ENCODE measurements around the gene CNP. TPM values are rescaled to one million over a fixed set of nuclear protein-coding genes. Genes with fewer than 3 reads are reported as not detected.

Gene CNP
- total and polyA plus RNA-seq, 2 of the 8 experiments (the other 6 are each of a cell fraction or from before 2014, with no cell fraction given) = 21.9 to 60.6 TPM

DNA sequence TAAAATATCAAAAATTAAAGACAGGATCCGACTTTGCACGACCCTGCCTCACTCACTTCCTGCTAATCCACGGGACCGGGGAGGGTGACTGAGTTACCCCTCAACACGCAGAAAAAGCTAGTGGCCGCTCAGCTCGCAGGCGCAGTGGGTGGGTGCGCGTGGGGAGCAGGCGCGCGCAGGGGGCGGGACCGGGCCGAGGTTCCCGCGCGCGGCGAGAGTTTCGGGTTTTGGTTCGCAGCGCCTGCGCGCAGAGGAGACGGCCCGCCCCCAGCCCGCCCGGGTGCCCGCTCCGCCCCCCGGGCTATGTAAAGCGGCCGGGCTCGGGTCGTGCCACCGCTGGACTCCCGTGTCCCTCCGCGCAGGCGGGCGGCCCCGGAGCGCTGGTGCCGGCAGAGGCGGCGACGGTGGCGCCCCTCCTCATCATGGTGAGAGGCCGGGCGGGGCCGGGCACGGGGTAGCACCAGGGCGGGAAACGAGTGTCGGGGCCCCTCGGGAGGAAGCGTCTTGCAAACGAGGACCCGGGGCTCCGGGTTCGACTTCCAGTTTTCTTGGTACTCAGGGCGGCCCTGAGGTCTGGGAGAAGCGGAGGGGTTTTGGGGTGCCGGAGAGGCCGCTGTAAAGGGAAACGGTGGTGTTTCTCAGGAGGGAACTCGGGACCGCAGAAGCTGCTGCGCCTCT, at the start of gene CNP (continued):
- TF ChIP-seq EP300 (IDR thresholded peaks at IDR 0.05; ENCODE audit: borderline replicate concordance in 1 of 2, low read depth in 2 of 2, low read length in 2 of 2) (0 out of 3 replicates have a peak, but pooled peaks of 1 of the 2 experiments have one; percentile 7), RAD21 (IDR thresholded peaks at IDR 0.05 in 1 of 2, conservative IDR thresholded peaks at IDR 0.05 in 1 of 2; ENCODE audit: low read depth in 2 of 2, low read length in 2 of 2) (no peak), CHD2 (IDR thresholded peaks at IDR 0.05; ENCODE audit: low read length) (peak; percentile 94), CREB1 (IDR thresholded peaks at IDR 0.05) (no peak), TEAD4 (IDR thresholded peaks at IDR 0.05; ENCODE audit: low read depth, low read length) (no peak), RNF2 (IDR thresholded peaks at IDR 0.05; ENCODE audit: borderline replicate concordance, low read depth, low read length, missing control alignments, poor library complexity, severe bottlenecking) (no peak), CHD1 (IDR thresholded peaks at IDR 0.05; ENCODE audit: low read depth, low read length) (no peak), SP4 (IDR thresholded peaks at IDR 0.05; ENCODE audit: low read length) (no peak; the same call in 1 of the 2 replicates), POU5F1 (IDR thresholded peaks at IDR 0.05; ENCODE audit: low read depth, low read length) (no peak), MAFK (IDR thresholded peaks at IDR 0.05; ENCODE audit: low read depth, low read length) (no peak), SRF (IDR thresholded peaks at IDR 0.05; ENCODE audit: low read depth, low read length) (no peak), KDM1A (IDR thresholded peaks at IDR 0.05; ENCODE audit: borderline replicate concordance, low read length) (no peak), CBX8 (IDR thresholded peaks at IDR 0.05; ENCODE audit: borderline replicate concordance, low read depth, low read length) (no peak), YY1 (IDR thresholded peaks at IDR 0.05; ENCODE audit: low read depth, low read length) (no peak), ASH2L (IDR thresholded peaks at IDR 0.05; ENCODE audit: low read length) (no peak), HDAC2 (IDR thresholded peaks at IDR 0.05; ENCODE audit: borderline replicate concordance in 1 of 2, low read depth in 2 of 2, low read length in 2 of 2) (0 out of 4 replicates have a peak, but pooled peaks of 1 of the 2 experiments have one; percentile 19), ZNF274 (IDR thresholded peaks at IDR 0.05; ENCODE audit: borderline replicate concordance, extremely low read depth, low read length) (no peak), RFX5 (IDR thresholded peaks at IDR 0.05; ENCODE audit: borderline replicate concordance, low read depth, low read length) (no peak), SIRT6 (IDR thresholded peaks at IDR 0.05; ENCODE audit: low read length) (no peak), JUN (IDR thresholded peaks at IDR 0.05; ENCODE audit: low read depth, low read length) (no peak)
- TF ChIP-seq, protein P1, sequence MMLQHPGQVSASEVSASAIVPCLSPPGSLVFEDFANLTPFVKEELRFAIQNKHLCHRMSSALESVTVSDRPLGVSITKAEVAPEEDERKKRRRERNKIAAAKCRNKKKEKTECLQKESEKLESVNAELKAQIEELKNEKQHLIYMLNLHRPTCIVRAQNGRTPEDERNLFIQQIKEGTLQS (IDR thresholded peaks at IDR 0.05; ENCODE audit: insufficient read depth, low read depth, low read length) = no peak
- TF ChIP-seq, protein P2, sequence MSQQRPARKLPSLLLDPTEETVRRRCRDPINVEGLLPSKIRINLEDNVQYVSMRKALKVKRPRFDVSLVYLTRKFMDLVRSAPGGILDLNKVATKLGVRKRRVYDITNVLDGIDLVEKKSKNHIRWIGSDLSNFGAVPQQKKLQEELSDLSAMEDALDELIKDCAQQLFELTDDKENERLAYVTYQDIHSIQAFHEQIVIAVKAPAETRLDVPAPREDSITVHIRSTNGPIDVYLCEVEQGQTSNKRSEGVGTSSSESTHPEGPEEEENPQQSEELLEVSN (IDR thresholded peaks at IDR 0.05) = peak; percentile 91

Measured in H1 (cell line).